EH (cell line): ENCODE results near the gene RPL36AL.
"Not testable (repeated sequence)": the region's sequence is repeated elsewhere in the genome, so short reads cannot be mapped to it uniquely, and the experiment has no call there.

Experiments used
- DNase-seq: peaks from one replicate; pipeline ENCODE4 v3.0.0-alpha.2; 2015; ENCODE audit warnings: low read depth

RPL36AL gene

GRCh38 chr14:49620182-49621113 lies at the start of gene RPL36AL, which contains the start of gene MGAT2:
RPL36AL (minus strand) TSS chr14:49620626; CDS start chr14:49619104, 1,522 bp downstream.
MGAT2 (plus strand) TSS chr14:49620799; CDS start chr14:49621269, 470 bp downstream.
- peak; percentile 98 for DNase-seq

DNA sequence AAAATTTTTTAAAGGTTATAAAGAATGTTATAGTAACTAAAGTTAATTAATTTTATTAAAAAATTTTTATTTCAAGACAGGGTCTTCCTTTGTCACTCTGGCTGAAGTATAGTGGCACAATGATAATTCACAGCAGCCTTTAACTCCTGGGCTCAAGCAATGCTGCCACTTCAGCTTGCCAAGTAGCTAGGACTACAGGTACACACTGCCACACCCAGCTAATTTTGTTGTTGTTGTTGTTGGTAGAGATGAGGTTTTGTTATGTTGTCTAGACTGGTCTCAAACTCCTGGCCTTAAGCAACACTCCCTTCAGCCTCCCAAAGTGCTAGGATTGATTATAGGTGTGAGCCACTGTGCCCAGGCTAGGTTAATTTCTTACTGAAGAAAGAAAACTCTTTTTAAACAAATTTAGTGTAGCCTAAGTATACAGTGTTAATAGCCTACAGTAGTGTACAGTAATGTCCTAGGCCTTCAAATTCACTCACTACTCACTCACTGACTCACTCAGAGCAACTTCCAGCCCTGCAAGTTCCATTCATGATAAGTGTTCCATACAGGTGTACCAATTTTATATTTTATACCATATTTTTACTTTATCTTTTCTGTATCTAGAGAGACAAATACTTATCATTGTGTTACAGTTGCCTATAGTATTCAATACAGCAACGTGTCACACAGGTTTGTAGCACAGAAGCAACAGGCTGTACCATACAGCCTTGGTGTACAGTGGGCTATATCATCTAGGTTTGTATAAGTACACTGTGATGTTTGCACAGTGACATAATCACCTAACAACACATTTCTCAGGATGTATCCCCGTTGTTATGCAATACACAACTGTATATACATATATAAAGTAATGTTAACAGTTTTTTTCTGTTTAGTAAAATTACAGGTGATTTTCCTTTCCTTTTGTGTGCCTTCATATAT lies 39.4 kb upstream of the RPL36AL start:
- no peak for DNase-seq

DNA sequence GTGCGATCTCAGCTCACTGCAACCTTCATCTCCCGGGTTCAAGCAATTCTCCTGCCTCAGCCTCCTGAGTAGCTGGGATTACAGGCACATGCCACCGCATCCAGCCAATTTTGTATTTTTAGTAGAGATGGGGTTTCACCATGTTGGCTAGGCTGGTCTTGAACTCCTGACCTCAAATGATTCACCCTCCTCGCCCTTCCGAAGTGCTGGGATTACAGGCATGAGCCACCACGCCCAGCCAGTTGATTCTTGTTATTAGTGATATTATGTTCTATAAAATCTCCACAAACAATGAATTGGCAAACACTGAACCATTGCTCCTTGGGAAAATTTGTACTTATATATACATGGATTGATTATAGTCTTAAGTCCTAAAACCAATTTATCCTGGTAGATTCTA lies 37.1 kb upstream of the RPL36AL start:
- not testable (repeated sequence) for DNase-seq

DNA sequence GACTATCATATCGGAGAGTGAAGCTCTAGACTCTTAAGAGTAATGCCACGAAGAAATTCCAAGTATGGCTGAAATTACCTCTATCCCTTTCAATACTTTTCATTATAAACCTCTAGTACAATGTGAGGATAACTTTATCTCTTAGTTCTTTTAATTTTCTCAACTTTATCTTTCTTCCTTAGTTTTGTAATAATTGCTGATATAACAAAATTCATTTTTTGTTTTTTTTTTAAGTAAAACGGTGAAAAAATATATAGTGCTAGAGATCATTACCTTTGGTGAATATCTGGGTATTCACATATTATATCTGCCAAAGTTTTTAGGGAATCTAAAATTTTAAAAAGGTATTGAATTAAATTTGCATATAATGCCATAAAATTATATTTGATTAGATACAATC lies 34.1 kb upstream of the RPL36AL start:
- DNase-seq, result no peak

GRCh38 chr14:49653508-49653907 lies 33.1 kb upstream of the RPL36AL start:
- DNase-seq, result no peak

DNA sequence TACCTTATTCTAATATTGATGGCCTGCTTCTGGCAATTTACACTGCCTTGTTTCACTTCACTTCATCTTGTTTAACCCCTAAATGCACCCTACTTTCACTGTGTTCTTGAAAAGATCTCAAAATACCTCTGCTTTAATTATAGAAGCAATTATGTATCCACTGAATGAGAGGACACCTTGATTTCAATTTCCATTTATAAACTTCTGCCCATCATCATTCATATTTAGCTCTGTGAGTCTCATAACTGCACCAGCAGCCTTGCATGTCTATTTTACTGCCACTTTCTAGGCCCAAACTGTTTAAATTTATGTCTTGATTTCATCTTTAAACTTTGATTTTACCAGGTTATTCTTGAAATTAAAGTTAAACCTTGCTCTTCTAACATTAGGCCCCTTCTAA lies 21.7 kb upstream of the RPL36AL start:
- DNase-seq, result no peak

GRCh38 chr14:49641697-49642129 lies 21.3 kb upstream of the RPL36AL start:
- DNase-seq, result peak; percentile 60

DNA sequence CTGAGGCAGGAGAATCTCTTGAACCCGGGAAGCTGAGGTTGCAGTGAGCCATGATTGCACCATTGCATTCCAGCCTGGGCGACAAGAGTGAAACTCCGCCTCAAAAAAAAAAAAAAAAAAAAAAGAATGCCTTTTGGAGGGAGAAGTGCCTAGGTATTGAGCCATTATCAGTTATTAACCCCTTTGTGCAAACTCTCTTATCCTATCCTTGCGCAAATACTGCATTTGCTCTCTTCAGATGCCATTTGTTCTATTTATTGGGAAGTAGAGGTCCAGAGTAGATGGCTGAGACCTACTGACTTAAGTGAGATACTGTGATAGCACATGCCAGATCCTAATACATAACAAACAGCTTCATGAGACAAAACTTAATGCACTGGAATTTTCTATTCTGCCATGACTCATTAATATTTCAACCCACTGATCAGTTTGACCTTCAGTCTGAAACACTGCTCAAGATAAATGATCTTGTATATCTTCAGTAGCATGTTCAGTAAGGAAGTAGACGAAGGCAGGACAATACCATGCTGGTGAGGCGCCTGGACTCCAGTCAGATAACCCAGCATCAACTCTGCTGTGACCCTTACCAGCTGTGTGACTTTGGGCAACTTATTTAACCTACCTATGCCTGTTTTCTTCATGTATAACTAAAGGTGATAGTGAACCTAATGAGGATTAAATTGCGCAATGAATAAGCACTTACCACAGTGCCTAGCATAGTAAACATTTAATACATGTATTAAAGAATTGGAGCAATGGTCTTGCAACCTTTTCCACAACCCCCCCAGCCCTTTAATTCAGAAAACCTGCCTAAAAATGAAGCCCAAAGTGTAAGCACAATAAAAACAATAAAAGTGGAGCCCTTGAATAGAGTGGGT lies 20.4 kb upstream of the RPL36AL start:
- no peak for DNase-seq

DNA sequence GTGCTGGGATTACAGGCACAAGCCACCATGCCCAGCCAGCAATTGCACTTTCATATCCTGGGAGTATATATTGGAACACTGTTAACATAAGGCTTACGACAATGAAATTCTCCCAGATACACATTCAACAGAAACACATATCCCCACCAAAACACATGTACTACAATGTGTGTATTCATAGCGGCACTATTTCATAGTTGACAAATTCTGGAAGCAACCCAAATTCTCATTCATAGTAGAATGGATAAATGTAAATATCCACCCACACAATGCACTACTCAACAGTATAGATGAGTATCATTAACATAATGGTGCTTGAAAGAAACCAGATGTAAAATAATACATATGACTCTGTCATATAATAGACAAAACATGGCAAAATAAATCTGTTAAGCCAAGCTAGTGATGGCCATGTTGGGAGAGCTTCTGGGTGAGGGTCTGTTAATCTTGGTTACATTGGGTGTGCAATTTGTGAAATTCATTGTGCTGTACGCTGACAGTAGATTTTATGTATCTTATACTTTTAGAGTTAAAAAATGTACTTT lies 17.2 kb upstream of the RPL36AL start:
- DNase-seq, result no peak

DNA sequence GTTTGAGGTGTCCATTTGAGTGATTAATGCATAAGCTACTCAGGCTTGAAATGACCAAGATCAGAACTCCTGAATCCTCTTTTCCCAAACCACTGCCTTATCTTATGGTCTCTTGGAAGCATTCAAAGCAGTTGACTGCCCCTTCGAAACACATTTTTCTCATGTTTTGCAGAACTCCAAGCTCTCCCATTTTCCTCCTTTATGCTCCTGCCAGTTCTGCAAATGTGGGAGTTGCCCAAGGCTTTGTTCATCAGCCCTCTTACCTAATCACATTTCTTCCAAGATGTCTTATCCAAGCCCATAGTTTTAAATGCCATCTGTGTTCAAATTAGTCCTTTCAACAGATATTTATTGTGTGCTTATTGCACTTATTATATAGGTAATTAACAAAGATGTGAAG lies 16.4 kb upstream of the RPL36AL start:
- DNase-seq, result no peak

GRCh38 chr14:49634547-49635334 lies 14.3 kb upstream of the RPL36AL start, which contains the start of gene DNAAF2:
DNAAF2 (minus strand) TSS chr14:49635244; CDS start chr14:49635149, 95 bp downstream.
- peak; percentile 79 for DNase-seq

DNA sequence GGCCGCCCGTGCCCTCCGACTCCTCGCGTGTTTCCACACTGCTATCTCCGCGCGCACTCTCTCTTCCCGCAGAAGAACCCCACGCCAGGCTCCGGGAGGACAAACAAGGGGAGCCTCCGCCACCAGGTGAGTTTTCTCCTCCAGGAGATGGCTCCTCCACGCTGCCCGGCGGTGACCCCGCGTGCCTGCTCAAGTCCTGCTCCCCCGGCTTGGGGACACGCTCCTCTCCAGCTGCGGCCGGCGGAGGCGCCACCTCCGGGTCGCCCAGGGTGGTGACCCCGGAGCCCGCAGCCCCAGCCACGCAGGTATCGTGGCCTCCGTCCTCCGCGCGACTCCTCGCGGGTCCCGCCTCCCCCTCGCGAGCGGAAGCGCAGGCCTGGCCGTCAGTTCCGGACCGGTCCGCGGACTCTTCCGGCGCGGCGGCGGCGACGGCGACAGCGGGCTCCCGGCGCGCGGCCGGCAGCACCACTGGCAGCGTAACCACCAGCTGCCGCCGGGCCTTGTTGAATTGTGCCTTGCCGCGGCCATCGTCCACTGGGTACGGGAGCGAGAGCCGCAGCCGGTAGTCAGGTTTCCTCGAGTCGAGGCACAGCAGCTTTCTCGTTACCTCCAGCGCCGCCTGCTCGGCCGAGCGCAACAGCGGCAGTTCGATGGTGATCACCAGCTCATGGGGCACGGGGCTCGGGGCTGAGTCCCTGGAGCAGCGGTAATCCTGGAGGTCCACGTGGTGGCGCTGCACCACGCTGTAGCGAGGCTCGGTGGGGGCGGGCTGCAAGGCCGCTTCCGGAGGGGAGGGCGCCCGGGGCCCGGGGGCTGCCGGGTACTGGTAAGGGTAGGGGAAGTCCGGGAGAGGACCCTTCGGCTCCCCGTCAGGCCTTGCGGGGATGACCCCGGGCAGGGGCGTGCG lies 13.5 kb upstream of the RPL36AL start:
- peak; percentile 94 for DNase-seq

DNA sequence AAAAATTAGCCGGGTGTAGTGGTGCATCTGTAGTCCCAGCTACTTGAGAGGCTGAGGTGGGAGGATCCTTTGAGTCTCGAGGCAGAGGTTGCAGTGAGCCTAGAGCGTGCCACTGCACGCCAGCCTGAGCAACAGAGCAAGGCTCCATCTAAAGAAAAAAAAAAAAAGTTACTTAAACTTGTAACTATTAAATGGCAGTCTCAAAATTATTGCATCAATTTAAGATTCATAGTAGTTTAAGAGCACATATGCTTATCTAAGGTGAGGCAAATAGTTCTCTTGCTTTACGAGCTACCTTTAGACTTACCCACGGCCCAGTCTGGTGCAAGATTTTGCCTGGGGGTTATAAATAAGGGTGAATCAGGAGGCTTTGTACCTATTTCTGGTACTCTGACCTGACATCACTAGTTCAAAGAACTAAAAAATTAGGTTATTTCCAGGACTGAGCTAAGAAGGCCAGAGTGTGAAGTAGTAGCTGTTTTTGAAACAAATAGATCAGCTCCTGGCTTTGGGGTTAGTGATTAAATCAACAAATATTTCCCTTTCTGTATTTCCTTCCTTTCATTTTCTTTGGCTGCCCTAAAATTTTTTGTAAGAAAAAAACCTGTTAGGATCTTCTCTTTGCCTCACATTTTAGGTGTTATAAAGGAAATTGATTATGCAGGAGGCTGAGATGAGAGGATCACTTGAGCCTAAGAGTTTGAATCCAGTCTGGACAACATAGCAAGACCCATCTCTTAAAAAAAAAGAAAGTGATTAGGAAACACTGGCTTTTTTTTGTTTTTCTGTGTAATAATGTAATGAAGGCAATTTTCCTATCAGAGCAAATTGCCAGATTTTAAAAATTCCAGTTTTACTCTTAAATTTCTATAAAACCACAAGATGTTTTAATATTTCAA lies 3.8 kb upstream of the RPL36AL start:
- no peak for DNase-seq

- no peak for DNase-seq
Measured at GRCh38 chr14:49623387-49623786, 3.0 kb upstream of the RPL36AL start.

GRCh38 chr14:49622022-49622607 lies 1.7 kb upstream of the RPL36AL start:
- peak; percentile 31 for DNase-seq

DNA sequence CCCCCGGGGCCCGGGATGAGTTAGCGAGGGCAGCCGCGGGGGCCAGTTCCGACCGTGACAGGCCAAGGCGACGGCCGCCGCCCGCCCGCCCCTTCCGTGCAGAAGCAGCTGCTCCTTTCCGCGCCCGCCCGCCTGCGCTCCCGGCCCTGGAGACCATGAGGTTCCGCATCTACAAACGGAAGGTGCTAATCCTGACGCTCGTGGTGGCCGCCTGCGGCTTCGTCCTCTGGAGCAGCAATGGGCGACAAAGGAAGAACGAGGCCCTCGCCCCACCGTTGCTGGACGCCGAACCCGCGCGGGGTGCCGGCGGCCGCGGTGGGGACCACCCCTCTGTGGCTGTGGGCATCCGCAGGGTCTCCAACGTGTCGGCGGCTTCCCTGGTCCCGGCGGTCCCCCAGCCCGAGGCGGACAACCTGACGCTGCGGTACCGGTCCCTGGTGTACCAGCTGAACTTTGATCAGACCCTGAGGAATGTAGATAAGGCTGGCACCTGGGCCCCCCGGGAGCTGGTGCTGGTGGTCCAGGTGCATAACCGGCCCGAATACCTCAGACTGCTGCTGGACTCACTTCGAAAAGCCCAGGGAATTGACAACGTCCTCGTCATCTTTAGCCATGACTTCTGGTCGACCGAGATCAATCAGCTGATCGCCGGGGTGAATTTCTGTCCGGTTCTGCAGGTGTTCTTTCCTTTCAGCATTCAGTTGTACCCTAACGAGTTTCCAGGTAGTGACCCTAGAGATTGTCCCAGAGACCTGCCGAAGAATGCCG lies 872 bp upstream of the RPL36AL start:
- peak; percentile 63 for DNase-seq

- no peak for DNase-seq
Measured at GRCh38 chr14:49619730-49620129, 696 bp downstream of the RPL36AL start.
